Measurements from ENCODE around the gene STT3A. TPM values are rescaled to one million over a fixed set of nuclear protein-coding genes. Genes with fewer than 3 reads are reported as not detected.

Gene STT3A
- total RNA-seq, 4 donors from 2014 or later = 66.8 to 135 (median 83.6) TPM

- ATAC-seq (ENCODE audit: low FRiP score) = no peak
- DNase-seq (ENCODE audit: low spot score) = no peak
- TF ChIP-seq, protein P1, sequence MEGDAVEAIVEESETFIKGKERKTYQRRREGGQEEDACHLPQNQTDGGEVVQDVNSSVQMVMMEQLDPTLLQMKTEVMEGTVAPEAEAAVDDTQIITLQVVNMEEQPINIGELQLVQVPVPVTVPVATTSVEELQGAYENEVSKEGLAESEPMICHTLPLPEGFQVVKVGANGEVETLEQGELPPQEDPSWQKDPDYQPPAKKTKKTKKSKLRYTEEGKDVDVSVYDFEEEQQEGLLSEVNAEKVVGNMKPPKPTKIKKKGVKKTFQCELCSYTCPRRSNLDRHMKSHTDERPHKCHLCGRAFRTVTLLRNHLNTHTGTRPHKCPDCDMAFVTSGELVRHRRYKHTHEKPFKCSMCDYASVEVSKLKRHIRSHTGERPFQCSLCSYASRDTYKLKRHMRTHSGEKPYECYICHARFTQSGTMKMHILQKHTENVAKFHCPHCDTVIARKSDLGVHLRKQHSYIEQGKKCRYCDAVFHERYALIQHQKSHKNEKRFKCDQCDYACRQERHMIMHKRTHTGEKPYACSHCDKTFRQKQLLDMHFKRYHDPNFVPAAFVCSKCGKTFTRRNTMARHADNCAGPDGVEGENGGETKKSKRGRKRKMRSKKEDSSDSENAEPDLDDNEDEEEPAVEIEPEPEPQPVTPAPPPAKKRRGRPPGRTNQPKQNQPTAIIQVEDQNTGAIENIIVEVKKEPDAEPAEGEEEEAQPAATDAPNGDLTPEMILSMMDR (IDR thresholded peaks at IDR 0.05) = no peak
Measured at GRCh38 chr11:125561924-125562323, 30.7 kb upstream of the STT3A start.

- TF ChIP-seq, protein P1 (IDR thresholded peaks at IDR 0.05) = no peak
- no peak for DNase-seq (ENCODE audit: low spot score)
- ATAC-seq (ENCODE audit: low FRiP score) = no peak
Measured at GRCh38 chr11:125562430-125562829, 30.2 kb upstream of the STT3A start.

GRCh38 chr11:125564357-125564756 is 28.3 kb upstream of the STT3A start:
- ATAC-seq (ENCODE audit: low FRiP score) = no peak
- DNase-seq (ENCODE audit: low spot score) = no peak
- TF ChIP-seq, protein P1 (IDR thresholded peaks at IDR 0.05) = no peak

GRCh38 chr11:125566235-125566634 is 26.4 kb upstream of the STT3A start:
- TF ChIP-seq, protein P1 (IDR thresholded peaks at IDR 0.05) = no peak
- no peak for DNase-seq (ENCODE audit: low spot score)
- ATAC-seq (ENCODE audit: low FRiP score) = no peak

DNA sequence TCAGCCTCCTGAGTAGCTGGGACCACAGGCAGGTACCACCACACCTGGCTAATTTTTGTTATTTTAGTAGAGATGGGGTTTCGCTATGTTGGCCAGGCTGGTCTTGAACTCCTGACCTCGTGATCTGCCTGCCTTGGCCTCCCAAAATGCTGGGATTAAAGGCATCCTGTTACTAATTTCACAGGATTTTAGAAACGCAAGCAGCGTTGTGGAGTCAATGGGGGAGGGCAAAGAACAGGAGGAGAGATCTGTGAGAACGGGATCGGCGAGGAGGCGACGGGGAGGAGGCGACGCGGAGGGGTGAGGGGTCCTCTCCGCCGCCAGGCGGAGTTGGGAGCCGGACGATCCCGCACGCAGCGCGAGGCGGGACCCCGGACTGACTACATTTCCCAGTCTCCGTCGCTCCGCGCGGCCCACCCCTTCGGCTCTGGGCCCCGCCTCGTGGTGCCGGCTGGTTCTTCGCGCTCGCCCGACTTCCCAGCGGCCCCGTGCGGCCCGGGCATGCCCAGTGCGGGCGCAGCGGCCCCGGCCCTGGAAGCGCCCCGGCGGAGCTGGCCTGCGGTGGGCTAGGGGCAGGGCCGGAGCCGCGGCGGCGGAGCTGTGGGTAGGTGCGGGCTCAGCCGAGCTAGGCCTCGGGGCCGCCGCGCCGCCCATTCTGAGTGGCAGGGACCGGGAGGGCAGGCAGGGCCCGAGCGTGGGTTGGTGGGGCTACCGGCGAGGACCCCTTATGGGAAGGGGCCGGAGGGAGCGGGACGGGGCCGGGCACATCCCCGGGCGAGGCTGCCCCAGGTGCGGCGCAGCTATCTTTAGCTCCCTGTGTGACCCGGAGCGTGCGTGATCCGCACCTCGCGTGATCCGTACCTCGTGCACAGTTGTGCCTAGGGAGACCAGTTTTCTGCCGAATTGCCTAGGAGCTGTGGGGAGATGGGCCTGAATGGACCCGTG is 23.4 kb upstream of the STT3A start, which contains the start of gene EI24:
Gene EI24 (plus strand): TSS at position 508 of the 945 bp plus-strand sequence. CDS start 3,051 bp downstream, outside the sequence.
- TF ChIP-seq, protein P1 (IDR thresholded peaks at IDR 0.05) = peak in 1 of 3 donors; percentile 7
- ATAC-seq (ENCODE audit: low FRiP score) (peak; percentile 97), DNase-seq (ENCODE audit: low spot score) (peak; percentile 57)

- TF ChIP-seq, protein P1 (IDR thresholded peaks at IDR 0.05) = no peak
- no peak for DNase-seq (ENCODE audit: low spot score)
- ATAC-seq (ENCODE audit: low FRiP score) = peak; percentile 29
Measured at GRCh38 chr11:125569915-125570621, 22.6 kb upstream of the STT3A start.

Measured in omental fat pad (tissue), 4 donors.